Astrocyte of the hippocampus (primary cell): ENCODE measurements around the gene KMT2C.
"Not testable (repeated sequence)": the region's sequence is repeated elsewhere in the genome, so short reads cannot be mapped to it uniquely, and the experiment has no call there.

Source experiments
- DNase-seq: peaks from one replicate; pipeline ENCODE4 v3.0.0; 2011; ENCODE audit warnings: low read depth, low spot score

The KMT2C gene

GRCh38 chr7:152441810-152442209 lies 6.0 kb upstream of the KMT2C start:
- not testable (repeated sequence) for DNase-seq

- not testable (repeated sequence) for DNase-seq
These were observed 5.4 kb upstream of the KMT2C start for GRCh38 chr7:152441168-152441567.

- not testable (repeated sequence) for DNase-seq
These were observed 2.2 kb upstream of the KMT2C start for GRCh38 chr7:152438017-152438416.

- not testable (repeated sequence) for DNase-seq
These were observed 1.2 kb upstream of the KMT2C start for GRCh38 chr7:152436931-152437575.

GRCh38 chr7:152436111-152436930 lies 518 bp upstream of the KMT2C start:
- peak; percentile 98 for DNase-seq

- peak; percentile 60 for DNase-seq
These were observed 1.1 kb downstream of the KMT2C start for GRCh38 chr7:152434511-152435383.

GRCh38 chr7:152433721-152434490 lies 1.9 kb downstream of the KMT2C start:
- DNase-seq = peak; percentile 49

- not testable (repeated sequence) for DNase-seq
These were observed 3.1 kb downstream of the KMT2C start for GRCh38 chr7:152432735-152433134.

GRCh38 chr7:152430854-152431253 lies 4.9 kb downstream of the KMT2C start:
- DNase-seq = peak; percentile 47

GRCh38 chr7:152430118-152430517 lies 5.7 kb downstream of the KMT2C start:
- DNase-seq = not testable (repeated sequence)

GRCh38 chr7:152424348-152425108 lies 11.3 kb downstream of the KMT2C start:
- peak; percentile 43 for DNase-seq

GRCh38 chr7:152423991-152424347 lies 11.8 kb downstream of the KMT2C start:
- no peak for DNase-seq

- not testable (repeated sequence) for DNase-seq
These were observed 12.6 kb downstream of the KMT2C start for GRCh38 chr7:152423171-152423570.

- not testable (repeated sequence) for DNase-seq
These were observed 14.9 kb downstream of the KMT2C start for GRCh38 chr7:152420950-152421349.

GRCh38 chr7:152419473-152420429 lies 16.1 kb downstream of the KMT2C start:
- no peak for DNase-seq

- DNase-seq = no peak
These were observed 21.0 kb downstream of the KMT2C start for GRCh38 chr7:152414779-152415178.

GRCh38 chr7:152411389-152411788 lies 24.4 kb downstream of the KMT2C start:
- DNase-seq = peak; percentile 40

GRCh38 chr7:152406491-152406890 lies 29.3 kb downstream of the KMT2C start:
- no peak for DNase-seq

- DNase-seq = not testable (repeated sequence)
These were observed 29.8 kb downstream of the KMT2C start for GRCh38 chr7:152406030-152406429.
